ENCODE data around the gene TMCO5A. TPM values are rescaled to one million over a fixed set of nuclear protein-coding genes. Genes with fewer than 3 reads are reported as not detected.

The TMCO5A gene
- total RNA-seq, 4 donors from 2014 or later: not detected

DNA sequence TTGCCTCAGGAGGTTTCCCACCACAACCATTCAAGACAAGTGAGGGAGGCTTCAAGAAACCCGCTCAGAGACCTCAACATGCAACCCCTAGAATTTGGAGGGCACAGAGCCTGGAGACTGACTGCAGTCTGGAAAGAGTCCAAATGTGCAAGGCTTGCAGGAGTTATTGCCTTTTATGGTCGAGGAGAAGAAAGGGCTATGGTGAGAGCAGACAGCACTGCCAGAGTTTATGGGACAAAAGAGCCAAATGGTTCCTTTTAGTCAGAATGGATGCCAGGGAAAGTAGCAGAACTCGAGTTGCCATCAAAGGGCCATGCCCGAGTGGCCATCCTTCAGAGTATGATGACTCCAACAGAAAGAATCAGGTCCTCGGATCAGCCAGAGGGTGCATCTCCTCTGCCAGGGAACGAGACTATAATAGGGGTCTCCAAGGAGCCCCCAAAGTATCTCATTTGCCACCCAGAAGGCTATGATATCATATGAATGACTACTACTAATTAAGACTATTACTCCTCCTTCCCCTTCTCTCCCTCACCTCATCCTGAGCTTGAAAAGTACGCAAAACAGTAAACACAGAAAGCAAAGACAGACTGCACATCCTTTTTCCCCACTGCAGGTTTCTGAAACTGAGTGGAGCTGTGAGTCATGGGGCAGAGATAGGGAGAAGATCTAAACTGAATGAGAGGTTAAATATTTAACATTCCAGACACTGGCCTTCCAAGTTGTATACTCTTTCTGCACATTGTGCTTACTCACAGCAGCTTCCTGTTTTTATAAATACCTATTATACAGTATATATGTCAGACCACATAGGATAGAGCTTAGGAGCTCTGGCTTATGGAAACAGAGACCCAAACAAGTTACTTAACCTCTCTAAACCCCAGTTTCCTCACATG is 33.9 kb upstream of the TMCO5A start:
- Histone ChIP-seq H3K9me3 (no peaks in the 10 kb centered on the region), H3K27ac (no peak overlapping the region), H3K27me3 (no peaks in the 10 kb centered on the region), H3K4me1 (no peaks in the 10 kb centered on the region), H3K4me3 (no peak overlapping the region), H3K36me3 (no peaks in the 10 kb centered on the region)
- DNase-seq: no peak
- TF ChIP-seq POLR2A (IDR thresholded peaks at IDR 0.05): no peak
- TF ChIP-seq, protein P1, sequence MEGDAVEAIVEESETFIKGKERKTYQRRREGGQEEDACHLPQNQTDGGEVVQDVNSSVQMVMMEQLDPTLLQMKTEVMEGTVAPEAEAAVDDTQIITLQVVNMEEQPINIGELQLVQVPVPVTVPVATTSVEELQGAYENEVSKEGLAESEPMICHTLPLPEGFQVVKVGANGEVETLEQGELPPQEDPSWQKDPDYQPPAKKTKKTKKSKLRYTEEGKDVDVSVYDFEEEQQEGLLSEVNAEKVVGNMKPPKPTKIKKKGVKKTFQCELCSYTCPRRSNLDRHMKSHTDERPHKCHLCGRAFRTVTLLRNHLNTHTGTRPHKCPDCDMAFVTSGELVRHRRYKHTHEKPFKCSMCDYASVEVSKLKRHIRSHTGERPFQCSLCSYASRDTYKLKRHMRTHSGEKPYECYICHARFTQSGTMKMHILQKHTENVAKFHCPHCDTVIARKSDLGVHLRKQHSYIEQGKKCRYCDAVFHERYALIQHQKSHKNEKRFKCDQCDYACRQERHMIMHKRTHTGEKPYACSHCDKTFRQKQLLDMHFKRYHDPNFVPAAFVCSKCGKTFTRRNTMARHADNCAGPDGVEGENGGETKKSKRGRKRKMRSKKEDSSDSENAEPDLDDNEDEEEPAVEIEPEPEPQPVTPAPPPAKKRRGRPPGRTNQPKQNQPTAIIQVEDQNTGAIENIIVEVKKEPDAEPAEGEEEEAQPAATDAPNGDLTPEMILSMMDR (IDR thresholded peaks at IDR 0.05): no peak

DNA sequence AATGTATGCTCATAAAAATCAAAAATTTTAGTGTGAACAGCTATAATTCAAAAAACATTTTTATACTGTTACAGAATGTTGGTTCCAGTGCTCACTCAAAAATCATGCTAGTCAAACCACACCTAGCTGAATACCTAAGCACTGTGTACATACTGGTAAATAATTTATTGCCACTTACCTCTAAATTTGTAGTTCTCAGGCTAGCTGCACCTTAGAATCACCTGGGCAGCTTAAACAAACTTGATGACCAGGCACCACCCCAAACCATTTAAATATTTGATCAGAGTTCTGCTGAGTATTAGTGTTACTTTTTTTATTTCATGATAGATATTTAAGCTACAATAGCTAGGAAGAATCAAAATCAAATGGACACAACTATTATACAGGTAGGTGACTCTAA is 32.3 kb upstream of the TMCO5A start:
- TF ChIP-seq, protein P1 (IDR thresholded peaks at IDR 0.05): no peak
- TF ChIP-seq POLR2A (IDR thresholded peaks at IDR 0.05): no peak
- Histone ChIP-seq H3K9me3 (no peaks in the 10 kb centered on the region), H3K4me1 (no peaks in the 10 kb centered on the region), H3K27me3 (no peaks in the 10 kb centered on the region), H3K27ac (no peak overlapping the region), H3K4me3 (no peak overlapping the region), H3K36me3 (no peaks in the 10 kb centered on the region)
- DNase-seq: no peak

DNA sequence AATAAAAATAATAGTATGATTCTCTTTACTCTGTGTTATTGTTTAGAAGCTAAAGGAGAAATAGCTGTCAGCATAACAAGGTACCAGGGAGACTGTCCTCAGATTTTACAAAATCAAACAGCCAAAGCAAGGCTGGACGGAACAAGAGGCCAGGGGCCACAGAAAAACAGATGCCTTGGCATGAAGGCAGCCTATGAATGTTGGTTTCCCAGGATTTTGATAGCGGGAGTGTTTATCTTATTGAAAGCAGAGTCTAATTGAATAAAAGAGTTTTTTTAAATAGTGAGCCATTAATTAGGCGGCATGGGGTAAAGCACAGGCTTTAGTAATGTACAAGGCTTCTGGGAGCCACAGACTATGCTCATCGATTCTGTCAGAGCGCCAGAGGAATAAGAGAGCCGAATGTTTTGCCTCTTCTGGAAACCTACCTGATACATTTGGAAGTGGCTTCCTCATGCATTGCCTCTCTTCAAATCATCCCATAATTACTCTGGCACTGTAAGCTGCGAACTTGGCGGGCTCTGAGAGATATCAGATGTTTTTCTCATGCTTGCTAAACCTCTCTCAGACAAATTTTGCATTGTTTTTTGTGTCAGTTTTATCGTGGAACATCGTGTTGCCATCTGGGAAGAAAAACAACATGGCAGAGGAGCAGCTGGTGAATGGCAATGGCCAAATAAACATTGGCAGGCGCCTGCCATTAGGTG is 30.4 kb upstream of the TMCO5A start:
- no peaks in the 10 kb centered on the region for H3K4me1 ChIP-seq
- H3K36me3 ChIP-seq: no peaks in the 10 kb centered on the region
- no peak overlapping the region for H3K4me3 ChIP-seq
- TF ChIP-seq POLR2A (IDR thresholded peaks at IDR 0.05): no peak
- TF ChIP-seq, protein P1 (IDR thresholded peaks at IDR 0.05): no peak
- no peak overlapping the region for H3K27ac ChIP-seq
- H3K9me3 ChIP-seq: no peaks in the 10 kb centered on the region
- no peaks in the 10 kb centered on the region for H3K27me3 ChIP-seq
- DNase-seq: no peak

DNA sequence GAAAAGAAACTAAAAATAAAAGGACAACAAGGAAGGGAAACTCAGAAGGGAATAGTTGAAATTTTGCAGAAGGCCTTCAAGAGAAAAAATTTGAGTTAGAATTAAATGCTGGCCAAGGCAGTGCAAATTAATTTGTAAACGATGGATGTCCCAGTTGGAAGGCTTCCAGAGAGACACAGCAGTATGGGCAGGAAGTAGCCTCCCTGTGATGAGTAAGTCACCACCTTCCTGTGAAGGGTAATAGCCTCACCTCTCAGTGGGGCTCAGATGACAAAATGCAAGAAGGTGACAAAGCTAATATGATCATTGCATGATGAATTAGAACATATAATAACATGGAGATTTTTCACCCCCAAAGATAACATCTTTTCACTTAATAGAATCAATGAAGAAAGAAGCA is 27.3 kb upstream of the TMCO5A start:
- Histone ChIP-seq H3K4me3 (no peak overlapping the region), H3K4me1 (no peaks in the 10 kb centered on the region), H3K27ac (no peak overlapping the region), H3K27me3 (no peaks in the 10 kb centered on the region), H3K36me3 (no peaks in the 10 kb centered on the region), H3K9me3 (no peaks in the 10 kb centered on the region)
- no peak for DNase-seq
- TF ChIP-seq POLR2A (IDR thresholded peaks at IDR 0.05): no peak
- TF ChIP-seq, protein P1 (IDR thresholded peaks at IDR 0.05): no peak

DNA sequence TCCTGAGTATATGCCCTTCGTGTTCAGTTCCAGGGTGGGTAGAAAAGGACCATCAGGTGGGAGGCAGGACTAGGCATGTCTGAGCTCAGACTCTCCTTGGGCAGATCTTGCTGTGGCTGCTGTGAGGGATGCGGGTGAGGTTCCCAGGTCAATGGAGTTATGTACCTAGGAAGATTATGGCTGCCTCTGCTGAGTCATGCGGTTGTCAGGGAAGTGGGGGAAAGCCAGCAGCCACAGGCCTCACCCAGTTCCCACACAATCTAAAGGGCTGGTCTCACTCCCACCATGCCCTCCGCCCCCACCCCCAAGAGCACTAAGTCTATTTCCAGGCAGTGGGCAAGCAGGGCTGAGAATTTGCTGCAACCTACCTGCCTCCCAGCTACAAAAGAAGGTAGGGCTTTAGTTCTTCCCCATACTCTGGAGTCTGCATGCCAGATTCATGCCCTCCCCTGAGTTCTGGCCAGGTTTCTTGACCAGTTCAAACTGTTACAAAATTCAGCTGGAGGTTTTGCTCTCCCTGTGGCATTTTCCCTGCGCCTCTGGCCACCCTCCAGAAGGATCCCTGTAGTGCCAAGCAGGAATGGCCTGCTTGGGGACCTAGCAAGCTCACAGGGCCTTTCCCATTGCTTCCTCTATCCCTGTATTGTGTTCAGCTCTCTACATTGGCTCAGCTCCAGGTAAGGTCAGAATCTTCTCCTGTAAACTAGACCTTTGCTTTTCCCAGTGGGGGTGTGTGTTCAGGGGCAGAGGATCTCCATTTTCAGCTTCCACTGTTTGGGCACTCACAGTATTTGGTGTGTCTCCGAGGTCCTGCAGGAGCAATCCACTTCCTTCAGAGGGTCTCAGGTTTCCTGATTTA is 12.7 kb upstream of the TMCO5A start:
- Histone ChIP-seq H3K36me3 (no peaks in the 10 kb centered on the region), H3K4me1 (no peaks in the 10 kb centered on the region), H3K27ac (no peak overlapping the region), H3K4me3 (no peak overlapping the region), H3K9me3 (no peaks in the 10 kb centered on the region), H3K27me3 (no peaks in the 10 kb centered on the region)
- DNase-seq: no peak
- no peak for TF ChIP-seq POLR2A (IDR thresholded peaks at IDR 0.05)
- TF ChIP-seq, protein P1 (IDR thresholded peaks at IDR 0.05): no peak

All from Peyer's patch (tissue), 4 donors.